GM12878 (cell line): ENCODE results near the gene GTPBP6. TPM values are rescaled to one million over a fixed set of nuclear protein-coding genes. Genes with fewer than 3 reads are reported as not detected.

Experiments
- ATAC-seq: fragments of 200-7000 bp; cut with Tn5 transposase; 3 replicates; pipeline ENCODE4 v1.9.1; 2020; ENCODE audit warnings: mild to moderate bottlenecking, moderate library complexity
- BruUV-seq: library from RNA; stranded (reverse); fragments of 400-500 nt; replicated peaks from 2 replicates; lab custom pipeline; 2021; lab: Mats Ljungman, UMichigan
- CTCF ChIA-PET: fragments of 300-600 bp; sonication (Branson Sonifier 250); formaldehyde crosslinking; extraction: SDS; loops from one replicate; lab custom pipeline; 2021; ENCODE audit warnings: inconsistent platforms; lab: Yijun Ruan, JAX
- POLR2A ChIA-PET: fragments of 350-600 bp; formaldehyde crosslinking; extraction: SDS; loops from one replicate; lab custom pipeline; 2021; ENCODE audit warnings: inconsistent platforms; lab: Charles Lee
- RAD21 ChIA-PET: fragments of 300-600 bp; sonication (Branson Sonifier 250); formaldehyde crosslinking; loops from one replicate; lab custom pipeline; 2023; ENCODE audit warnings: antibody characterized with exemption; ENCODE audit not compliant: unreplicated experiment; lab: Charles Lee
- SMC1A ChIA-PET: fragments of 300-600 bp; sonication (Branson Sonifier 250); formaldehyde crosslinking; loops from one replicate; lab custom pipeline; 2023; ENCODE audit not compliant: unreplicated experiment, uncharacterized antibody; lab: Charles Lee
- DNase-seq: peaks from one replicate; pipeline ENCODE4 v3.0.0-alpha.2; 2011; ENCODE audit warnings: low read depth, low spot score
- FAIRE-seq: peaks from 3 replicates; lab custom pipeline; 2011; peaks lifted over from hg19 to GRCh38; lab: Jason Lieb, UNC
- H2AFZ ChIP-seq: 2 replicates; pipeline ENCODE4 v1.6.0; 2011; ENCODE audit warnings: low read depth, low read length, control low read depth; ENCODE audit not compliant: control insufficient read depth
- H3K27ac ChIP-seq: 2 replicates; pipeline ENCODE4 v1.5.1; 2011; ENCODE audit warnings: control low read depth; ENCODE audit not compliant: control insufficient read depth, insufficient read depth
- H3K27me3 ChIP-seq, 2 experiments: replicated peaks in 1 of 2; 2 replicates each; pipeline versions ENCODE4 v1.6.0 to v1.6.1; 2011; ENCODE audit warnings: low read length in 1 of 2; ENCODE audit not compliant: control insufficient read depth in 2 of 2, insufficient read depth in 2 of 2
- H3K36me3 ChIP-seq, 2 experiments: 2 replicates each; pipeline ENCODE4 v1.5.1; 2011; ENCODE audit warnings: low read length in 1 of 2; ENCODE audit not compliant: control insufficient read depth in 2 of 2, insufficient read depth in 2 of 2
- H3K4me1 ChIP-seq: 2 replicates; pipeline ENCODE4 v1.6.1; 2011; ENCODE audit warnings: mild to moderate bottlenecking, low read length, moderate library complexity, mixed read lengths; ENCODE audit not compliant: control insufficient read depth, insufficient read depth
- H3K4me2 ChIP-seq: 2 replicates; pipeline ENCODE4 v1.6.0; 2011; ENCODE audit warnings: control low read depth; ENCODE audit not compliant: control insufficient read depth, insufficient read depth
- H3K4me3 ChIP-seq: fragments of 200-600 bp; sonication (generic); 2 replicates; pipeline ENCODE4 v1.5.1; 2016
- H3K79me2 ChIP-seq: 2 replicates; pipeline ENCODE4 v1.6.0; 2011; ENCODE audit warnings: low read length; ENCODE audit not compliant: control insufficient read depth, insufficient read depth
- H3K9ac ChIP-seq: 2 replicates; pipeline ENCODE4 v1.8.0; 2011; ENCODE audit warnings: low read length, control low read depth, mixed read lengths; ENCODE audit not compliant: control insufficient read depth, insufficient read depth
- H3K9me3 ChIP-seq: replicated peaks from 3 replicates; pipeline ENCODE4 v1.5.1; 2011; ENCODE audit warnings: mild to moderate bottlenecking, low read length; ENCODE audit not compliant: control insufficient read depth, insufficient read depth
- H4K20me1 ChIP-seq: 2 replicates; pipeline ENCODE4 v1.6.0; 2011; ENCODE audit not compliant: control insufficient read depth, insufficient read depth
- EGR1 ChIP-seq, 2 experiments: IDR thresholded peaks; 1 replicate in 1 of 2; 2 replicates in 1 of 2; pipeline ENCODE4 v1.6.1; 2011 to 2012; ENCODE audit warnings: low read depth in 2 of 2, low read length in 2 of 2, borderline replicate concordance in 1 of 2, mild to moderate bottlenecking in 1 of 2, moderate library complexity in 1 of 2
- ELK1 ChIP-seq: IDR thresholded peaks from 2 replicates; pipeline ENCODE4 v1.6.1; 2012; ENCODE audit warnings: low read depth, low read length, improper control_type of control experiment
- ETV6 ChIP-seq, 2 experiments: fragments of 450-650 bp in 1 of 2; IDR thresholded peaks in 1 of 2; conservative IDR thresholded peaks in 1 of 2; 2 replicates each; pipeline ENCODE4 v1.6.1; 2014; ENCODE audit warnings: antibody characterized with exemption in 1 of 2, borderline replicate concordance in 1 of 2, low read depth in 1 of 2, mild to moderate bottlenecking in 1 of 2, moderate library complexity in 1 of 2
- HCFC1 ChIP-seq: fragments of 150-350 bp; IDR thresholded peaks from 2 replicates; pipeline ENCODE4 v1.6.1; 2014; ENCODE audit warnings: low read length
- IRF5 ChIP-seq: fragments of 450-650 bp; IDR thresholded peaks from 2 replicates; pipeline ENCODE4 v1.6.1; 2017; ENCODE audit warnings: borderline replicate concordance
- MXI1 ChIP-seq: fragments of 150-350 bp; IDR thresholded peaks from 2 replicates; pipeline ENCODE4 v1.6.1; 2011; ENCODE audit warnings: low read depth, mild to moderate bottlenecking, inconsistent platforms, low read length, improper control_type of control experiment
- RELA ChIP-seq: fragments of 450-650 bp; IDR thresholded peaks from 2 replicates; pipeline ENCODE4 v1.8.0; 2014; ENCODE audit warnings: borderline replicate concordance; ENCODE audit not compliant: partially characterized antibody
- REST ChIP-seq: IDR thresholded peaks from 2 replicates; pipeline ENCODE4 v1.6.1; 2012; ENCODE audit warnings: mild to moderate bottlenecking, low read depth, low read length
- WGBS: methylation state at CpG from one replicate; pipeline ENCODE4 v1.1.6; 2016; ENCODE audit warnings: low lambda C conversion rate; ENCODE audit not compliant: insufficient replicate concordance, insufficient coverage; ENCODE audit errors: missing lambda C conversion rate; 5-methylcytosine and 5-hydroxymethylcytosine counted together
- in situ Hi-C: fragments of 300-500 bp; cut with MboI; formaldehyde crosslinking; loops from 9 replicates; pipeline ENCODE4 v1.14.3; 2018; ENCODE audit warnings: mixed read lengths
- intact Hi-C: fragments of 100-400 bp; cut with micrococcal nuclease; formaldehyde crosslinking; loops from one replicate; pipeline ENCODE4 v1.14.2; 2022; ENCODE audit not compliant: unreplicated experiment
- polyA plus RNA-seq, 11 experiments: library from polyadenylated mRNA; depleted of rRNA in 4 of 11; unstranded in 6 of 11; stranded (reverse) in 5 of 11; fragments of >200 nt; fragmentation: Nextera tagmentation in 4 of 11; fragmentation: Illumina TruSeq in 1 of 11; extraction: Ambion mirVana in 4 of 11; extraction: Trizol in 1 of 11; gene quantifications; 1 replicate in 1 of 11; 2 replicates in 10 of 11; pipeline versions ENCODE4 v1.2.1 to v1.2.3, GENCODE V29; 2011 to 2016; ENCODE audit warnings: inconsistent platforms in 2 of 11, missing spikeins in 2 of 11, low read depth in 1 of 11
- total RNA-seq, 4 experiments: library from RNA; depleted of rRNA in 3 of 4; stranded (reverse); fragments of >200 nt in 3 of 4; fragmentation: Illumina TruSeq in 1 of 4; extraction: Trizol in 1 of 4; gene quantifications; 2 replicates each; pipeline versions ENCODE4 v1.2.1 to v1.2.3, GENCODE V29; 2013 to 2021

Gene GTPBP6
- total and polyA plus RNA-seq, 10 of the 15 experiments (the other 5 are each of a cell fraction or from before 2014, with no cell fraction given) = 0.31 to 71.0 (median 21.1) TPM

GRCh38 chrX:258291-259040 lies 60.1 kb downstream of the GTPBP6 start:
- FAIRE-seq (no peak), DNase-seq (no peak), ATAC-seq (no peak)
- no peak overlapping the region for H3K4me2 ChIP-seq
- H3K27ac ChIP-seq = no peak overlapping the region
- POLR2A ChIA-PET = no interaction called here
- no peaks in the 10 kb centered on the region for H3K36me3 ChIP-seq
- no peak overlapping the region for H3K9ac ChIP-seq
- no TSS peak for BruUV-seq
- intact Hi-C loops (no loop called here), in situ Hi-C loops (no loop called here)
- 71% methylated on average over 8 of the region's 8 CpGs for WGBS
- no peaks in the 10 kb centered on the region for H3K79me2 ChIP-seq
- CTCF ChIA-PET = no interaction called here
- RAD21 ChIA-PET = no interaction called here
- H3K4me3 ChIP-seq = no peak overlapping the region
- no peak overlapping the region for H2AFZ ChIP-seq
- TF ChIP-seq IRF5 = no peak
- TF ChIP-seq RELA = no peak
- TF ChIP-seq HCFC1 = no peak
- no peak for TF ChIP-seq EGR1 (IDR thresholded peaks at IDR 0.05; ENCODE audit: borderline replicate concordance in 1 of 2, low read depth in 2 of 2, low read length in 2 of 2)
- no peak for TF ChIP-seq ETV6 (conservative IDR thresholded peaks at IDR 0.05 in 1 of 2, IDR thresholded peaks at IDR 0.05 in 1 of 2; ENCODE audit: borderline replicate concordance in 1 of 2, low read depth in 1 of 2)
- TF ChIP-seq ELK1 = no peak
- TF ChIP-seq MXI1 = no peak
- TF ChIP-seq REST = no peak
- no peaks in the 10 kb centered on the region; the same call in 2 of the 3 replicates for H3K9me3 ChIP-seq
- SMC1A ChIA-PET = no interaction called here
- H4K20me1 ChIP-seq = no peaks in the 10 kb centered on the region
- H3K4me1 ChIP-seq = no peaks in the 10 kb centered on the region
- H3K27me3 ChIP-seq = no peaks in the 10 kb centered on the region
